ENCODE measurements around the gene LCOR. TPM values are rescaled to one million over a fixed set of nuclear protein-coding genes. Genes with fewer than 3 reads are reported as not detected.
"Not testable (repeated sequence)": the region's sequence is repeated elsewhere in the genome, so short reads cannot be mapped to it uniquely, and the experiment has no call there.

Gene LCOR
- total RNA-seq, 4 donors from 2014 or later, result 29.1 to 60.9 (median 42.4) TPM

DNA sequence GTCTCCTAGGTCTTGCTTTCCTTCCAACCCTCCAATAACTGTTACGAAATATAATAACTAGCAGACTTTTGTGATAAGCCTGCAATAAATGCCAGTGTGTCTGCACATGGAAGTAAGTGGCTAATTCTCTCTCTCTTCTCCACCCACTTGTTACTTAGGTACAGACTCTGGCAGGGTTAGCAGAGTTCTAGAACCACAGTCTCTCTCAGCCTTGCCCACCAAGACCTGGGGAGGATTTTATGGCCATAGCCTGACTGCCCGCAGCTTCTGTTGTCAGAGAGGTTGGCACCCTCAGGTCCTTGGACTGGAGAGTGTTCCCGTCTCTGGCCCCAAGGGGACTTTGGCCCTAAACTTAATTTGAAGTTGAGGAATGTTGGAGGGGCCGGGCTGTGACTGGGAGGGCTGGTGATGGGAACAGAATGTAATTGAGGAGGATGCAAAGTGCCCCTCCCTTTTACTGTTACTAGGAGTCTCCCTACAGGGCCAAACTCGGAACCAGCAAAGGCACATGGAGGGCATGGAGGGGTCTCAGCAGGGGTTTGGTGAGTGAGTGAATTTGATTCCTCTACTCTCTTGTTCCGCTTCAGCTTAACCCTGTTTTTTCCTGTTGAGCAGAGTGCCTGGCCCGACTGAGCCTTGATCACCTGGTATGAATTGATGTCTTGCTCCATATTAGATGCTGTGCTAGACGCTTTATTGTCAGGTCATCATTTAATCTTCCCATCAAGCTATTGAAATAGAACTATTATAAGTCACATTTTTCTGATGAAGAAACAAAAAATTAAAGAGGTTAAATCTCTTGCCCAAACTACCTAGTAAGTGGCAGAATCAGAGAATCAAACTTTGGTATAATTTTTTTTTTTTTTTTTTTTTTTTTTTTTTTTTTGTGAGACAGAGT, 37.0 kb upstream of the LCOR start:
- Histone ChIP-seq H3K9me3 (no peaks in the 10 kb centered on the region), H3K27ac (no peak overlapping the region), H3K4me1 (no peaks in the 10 kb centered on the region), H3K4me3 (replicated peaks in 1 of 3) (no peak overlapping the region), H3K27me3 (no peaks in the 10 kb centered on the region), H3K36me3 (no peaks in the 10 kb centered on the region)
- TF ChIP-seq POLR2A (IDR thresholded peaks at IDR 0.05) (no peak), CTCF (IDR thresholded peaks at IDR 0.05) (no peak)
- WGBS, 2 donors, result 70 to 78% methylated on average over 8 of the region's 8 CpGs
- DNase-seq, result no peak
- intact Hi-C loops (cut with DNase I), result no loop called here

DNA sequence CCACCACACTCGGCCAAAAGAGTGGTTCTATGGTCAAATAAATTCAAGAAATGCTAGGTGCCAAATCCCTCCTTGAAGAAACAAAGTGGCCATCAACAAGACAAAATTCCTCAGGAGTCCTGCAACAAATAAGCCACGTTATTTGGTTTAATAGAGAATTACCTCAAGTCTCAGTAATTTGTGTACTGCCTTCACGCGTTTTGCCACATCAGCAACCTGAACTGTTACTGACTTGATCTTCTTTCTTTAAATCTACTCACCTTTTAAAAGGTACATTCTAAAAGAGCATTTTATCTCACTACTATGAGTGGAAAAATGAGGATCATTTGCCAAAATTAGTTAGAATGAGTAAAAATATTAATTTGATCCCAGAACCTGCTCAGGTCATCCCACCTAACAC, 34.6 kb upstream of the LCOR start:
- Histone ChIP-seq H3K27me3 (no peaks in the 10 kb centered on the region), H3K9me3 (no peaks in the 10 kb centered on the region), H3K4me3 (replicated peaks in 1 of 3) (no peak overlapping the region), H3K4me1 (no peaks in the 10 kb centered on the region), H3K27ac (no peak overlapping the region), H3K36me3 (no peaks in the 10 kb centered on the region)
- intact Hi-C loops (cut with DNase I), result no loop called here
- TF ChIP-seq POLR2A (IDR thresholded peaks at IDR 0.05) (no peak), CTCF (IDR thresholded peaks at IDR 0.05) (no peak)
- WGBS, 2 donors, result 85 to 90% methylated on average over 4 of the region's 4 CpGs
- DNase-seq, result no peak

DNA sequence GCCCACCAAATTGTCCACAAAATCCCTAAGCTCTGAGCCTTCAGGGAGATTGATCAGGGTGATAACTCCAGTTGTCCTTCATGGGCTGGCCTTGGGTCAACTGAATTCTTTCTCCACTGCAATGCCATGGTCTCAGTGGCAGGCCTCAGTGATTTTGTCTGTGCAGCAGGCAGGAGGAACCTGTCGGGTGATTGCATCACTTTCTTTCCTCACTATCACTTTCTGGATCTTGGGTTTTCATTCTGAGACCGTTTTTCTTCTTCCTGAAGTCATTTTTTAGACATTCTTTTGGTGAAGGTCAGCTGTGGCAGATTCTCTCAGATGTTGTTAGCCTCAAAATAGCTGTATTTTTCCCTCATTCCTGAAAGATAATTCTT, 28.8 kb upstream of the LCOR start:
- TF ChIP-seq POLR2A (IDR thresholded peaks at IDR 0.05), result no peak
- TF ChIP-seq CTCF (IDR thresholded peaks at IDR 0.05), result no peak
- Histone ChIP-seq H3K36me3 (no peaks in the 10 kb centered on the region), H3K27ac (no peak overlapping the region), H3K27me3 (no peaks in the 10 kb centered on the region), H3K4me3 (replicated peaks in 1 of 3) (no peak overlapping the region), H3K4me1 (no peaks in the 10 kb centered on the region), H3K9me3 (no peaks in the 10 kb centered on the region)
- DNase-seq, result no peak
- intact Hi-C loops (cut with DNase I), result no loop called here
- WGBS, 2 donors, result 70 to 80% methylated on average over 2 of the region's 2 CpGs

DNA sequence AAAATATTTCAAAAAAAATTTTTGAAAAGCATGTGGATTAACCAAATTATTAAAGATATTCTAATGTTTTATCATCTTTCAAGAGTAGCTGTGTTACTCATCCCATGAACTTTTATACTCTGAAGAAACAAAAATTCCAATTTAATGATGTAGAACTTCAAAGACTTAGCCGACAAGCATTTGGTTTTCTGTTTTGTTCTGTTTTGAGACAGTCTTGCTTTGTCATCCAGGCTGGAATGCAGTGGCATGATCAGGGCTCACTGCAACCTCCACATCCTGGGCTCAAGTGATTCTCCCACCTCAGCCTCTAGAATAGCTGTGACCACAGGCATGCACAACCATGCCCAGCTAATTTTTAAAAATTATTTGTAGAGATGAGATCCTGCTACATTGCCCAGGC, 17.8 kb upstream of the LCOR start:
- intact Hi-C loops (cut with DNase I), result no loop called here
- WGBS, 2 donors, result 70% methylated on average over 1 of the region's 1 CpG
- H3K27me3 ChIP-seq, result no peaks in the 10 kb centered on the region
- no peaks in the 10 kb centered on the region for H3K4me1 ChIP-seq
- no peaks in the 10 kb centered on the region for H3K9me3 ChIP-seq
- H3K36me3 ChIP-seq, result no peaks in the 10 kb centered on the region
- no peak overlapping the region for H3K4me3 ChIP-seq (replicated peaks in 1 of 3)
- TF ChIP-seq POLR2A (IDR thresholded peaks at IDR 0.05) (no peak), CTCF (IDR thresholded peaks at IDR 0.05) (no peak)
- no peak overlapping the region for H3K27ac ChIP-seq
- DNase-seq, result no peak

- H3K4me3 ChIP-seq (replicated peaks in 1 of 3); H3K9me3 ChIP-seq; intact Hi-C loops (cut with DNase I); H3K27me3 ChIP-seq; H3K36me3 ChIP-seq; H3K4me1 ChIP-seq; H3K27ac ChIP-seq: not testable (repeated sequence)
- WGBS, 2 donors, result 53 to 58% methylated on average over 12 of the region's 12 CpGs
- peak; percentile 78 to 87 for DNase-seq
Observed at GRCh38 chr10:96818971-96819370, 13.1 kb upstream of the LCOR start.

Data from thyroid gland (tissue), 4 donors.